Effector memory CD4-positive, alpha-beta T cell (primary cell): ENCODE data around the gene SPON1.

Experiments
- DNase-seq, 3 donors: peaks; one replicate each; pipeline ENCODE4 v3.0.0-alpha.2; 2020
- H3K27ac ChIP-seq: 2 replicates; pipeline ENCODE4 v1.7.0; 2013; ENCODE audit warnings: mild to moderate bottlenecking, low read length, moderate library complexity; ENCODE audit not compliant: insufficient read depth, poor library complexity, severe bottlenecking
- H3K27me3 ChIP-seq: replicated peaks from 2 replicates; pipeline ENCODE4 v1.7.0; 2013; ENCODE audit warnings: mild to moderate bottlenecking, low read length; ENCODE audit not compliant: insufficient read depth, control insufficient read depth, poor library complexity, severe bottlenecking
- H3K36me3 ChIP-seq: 2 replicates; pipeline ENCODE4 v1.7.0; 2013; ENCODE audit warnings: mild to moderate bottlenecking, low read length, moderate library complexity; ENCODE audit not compliant: control insufficient read depth, insufficient read depth
- H3K4me1 ChIP-seq: 2 replicates; pipeline ENCODE4 v1.7.0; 2013; ENCODE audit warnings: low read length, mild to moderate bottlenecking; ENCODE audit not compliant: control insufficient read depth, insufficient read depth, poor library complexity, severe bottlenecking
- H3K4me3 ChIP-seq: 2 replicates; pipeline ENCODE4 v1.7.0; 2013; ENCODE audit warnings: low read length, low read depth, mild to moderate bottlenecking; ENCODE audit not compliant: insufficient read depth, poor library complexity, severe bottlenecking
- H3K9me3 ChIP-seq: 2 replicates; pipeline ENCODE4 v1.7.0; 2013; ENCODE audit warnings: mild to moderate bottlenecking, low read length, moderate library complexity; ENCODE audit not compliant: control insufficient read depth

The SPON1 gene

DNA sequence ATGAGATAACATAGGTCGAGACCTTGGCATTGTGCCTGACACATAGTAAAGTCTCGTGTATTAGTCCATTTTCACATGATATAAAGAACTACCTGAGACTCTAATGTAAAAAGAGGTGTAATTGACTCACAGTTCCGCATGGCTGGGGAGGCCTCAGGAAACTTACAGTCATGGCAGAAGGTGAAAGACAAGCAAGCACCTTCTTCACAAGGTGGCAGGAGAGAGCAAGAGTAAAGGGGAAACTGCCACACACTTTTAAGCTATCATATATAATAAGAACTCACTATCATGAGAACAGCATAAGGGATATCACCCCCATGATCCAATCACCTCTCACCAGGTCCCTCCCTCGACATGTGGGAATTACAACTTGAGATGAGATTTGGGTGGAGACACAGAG lies 165.2 kb downstream of the SPON1 start:
- Histone ChIP-seq H3K27ac (no peak overlapping the region), H3K4me1 (no peaks in the 10 kb centered on the region), H3K4me3 (no peak overlapping the region), H3K27me3 (no peaks in the 10 kb centered on the region), H3K9me3 (no peaks in the 10 kb centered on the region), H3K36me3 (no peaks in the 10 kb centered on the region)
- no peak for DNase-seq

DNA sequence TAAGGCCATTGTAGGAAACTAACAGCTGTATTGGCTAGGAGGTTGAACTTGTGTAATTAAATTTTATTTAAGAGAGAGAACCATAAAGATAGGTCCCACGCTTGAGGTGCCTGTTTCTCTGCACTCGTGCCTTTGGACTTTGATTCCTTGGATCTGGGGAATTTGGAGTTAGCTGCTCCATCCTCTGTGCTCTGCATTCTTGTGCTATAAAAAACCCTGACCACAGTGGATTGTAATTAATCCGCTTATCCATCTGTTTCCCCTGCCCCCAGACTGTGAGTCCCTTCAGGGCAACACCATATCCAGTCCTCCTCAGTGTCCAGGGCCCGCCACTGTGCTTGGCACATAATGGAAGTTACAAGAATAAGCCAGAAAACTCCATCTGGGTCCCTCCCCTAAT lies 169.8 kb downstream of the SPON1 start:
- H3K27ac ChIP-seq: no peak overlapping the region
- DNase-seq: no peak
- no peaks in the 10 kb centered on the region for H3K27me3 ChIP-seq
- H3K9me3 ChIP-seq: no peaks in the 10 kb centered on the region
- no peak overlapping the region for H3K4me3 ChIP-seq
- H3K36me3 ChIP-seq: no peaks in the 10 kb centered on the region
- H3K4me1 ChIP-seq: no peaks in the 10 kb centered on the region

GRCh38 chr11:14133381-14133780 lies 170.9 kb downstream of the SPON1 start:
- Histone ChIP-seq H3K36me3 (no peaks in the 10 kb centered on the region), H3K4me1 (no peaks in the 10 kb centered on the region), H3K9me3 (no peaks in the 10 kb centered on the region), H3K27me3 (no peaks in the 10 kb centered on the region), H3K27ac (no peak overlapping the region), H3K4me3 (no peak overlapping the region)
- no peak for DNase-seq

- no peak overlapping the region for H3K4me3 ChIP-seq
- H3K27me3 ChIP-seq: no peaks in the 10 kb centered on the region
- no peak for DNase-seq
- H3K36me3 ChIP-seq: no peaks in the 10 kb centered on the region
- H3K9me3 ChIP-seq: no peaks in the 10 kb centered on the region
- H3K4me1 ChIP-seq: no peaks in the 10 kb centered on the region
- H3K27ac ChIP-seq: no peak overlapping the region
These were observed 174.0 kb downstream of the SPON1 start for GRCh38 chr11:14136561-14136960.

- Histone ChIP-seq H3K27ac (no peak overlapping the region), H3K4me1 (no peaks in the 10 kb centered on the region), H3K27me3 (no peaks in the 10 kb centered on the region), H3K9me3 (no peaks in the 10 kb centered on the region), H3K36me3 (no peaks in the 10 kb centered on the region), H3K4me3 (no peak overlapping the region)
- no peak for DNase-seq
These were observed 174.8 kb downstream of the SPON1 start for GRCh38 chr11:14137284-14137683.

- Histone ChIP-seq H3K36me3 (no peaks in the 10 kb centered on the region), H3K9me3 (no peaks in the 10 kb centered on the region), H3K27me3 (no peaks in the 10 kb centered on the region), H3K27ac (no peak overlapping the region), H3K4me3 (no peak overlapping the region), H3K4me1 (no peaks in the 10 kb centered on the region)
- no peak for DNase-seq
These were observed 178.5 kb downstream of the SPON1 start for GRCh38 chr11:14140991-14141390.

DNA sequence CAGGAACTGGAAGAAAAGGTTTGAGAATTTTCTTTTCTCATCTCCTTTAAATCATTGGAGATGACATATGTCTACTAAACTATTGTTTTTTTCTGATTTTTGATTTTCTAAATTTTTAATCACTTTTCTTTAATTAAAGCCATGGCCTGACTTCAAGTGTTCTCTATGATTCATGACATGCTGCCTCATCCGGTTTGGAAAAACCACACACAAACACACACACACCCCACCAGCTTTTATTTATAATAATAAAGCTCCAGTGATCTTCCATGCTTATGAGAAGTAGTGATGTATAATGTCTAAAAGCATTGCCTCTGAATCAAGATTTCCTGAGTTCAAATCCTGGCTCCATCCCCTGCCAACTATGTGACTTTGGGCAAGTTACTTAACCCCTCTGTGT lies 179.2 kb downstream of the SPON1 start:
- DNase-seq: no peak
- no peaks in the 10 kb centered on the region for H3K4me1 ChIP-seq
- no peaks in the 10 kb centered on the region for H3K36me3 ChIP-seq
- no peaks in the 10 kb centered on the region for H3K9me3 ChIP-seq
- H3K27me3 ChIP-seq: no peaks in the 10 kb centered on the region
- H3K27ac ChIP-seq: no peak overlapping the region
- no peak overlapping the region for H3K4me3 ChIP-seq

- Histone ChIP-seq H3K36me3 (no peaks in the 10 kb centered on the region), H3K27ac (no peak overlapping the region)
- no peak for DNase-seq
These were observed 182.4 kb downstream of the SPON1 start for GRCh38 chr11:14144934-14145333.

GRCh38 chr11:14148653-14149273 lies 186.2 kb downstream of the SPON1 start:
- Histone ChIP-seq H3K4me3 (no peak overlapping the region), H3K9me3 (peaks cover 1% of the 10 kb centered on the region), H3K36me3 (no peaks in the 10 kb centered on the region), H3K27ac (no peak overlapping the region), H3K4me1 (no peaks in the 10 kb centered on the region), H3K27me3 (no peaks in the 10 kb centered on the region)
- DNase-seq: no peak

More at GRCh38 chr11:14144934-14145333, 182.4 kb downstream of the SPON1 start:
- H3K27me3 ChIP-seq: no peaks in the 10 kb centered on the region
- no peaks in the 10 kb centered on the region for H3K9me3 ChIP-seq
- no peak overlapping the region for H3K4me3 ChIP-seq
- no peaks in the 10 kb centered on the region for H3K4me1 ChIP-seq

- no peaks in the 10 kb centered on the region for H3K36me3 ChIP-seq
- no peaks in the 10 kb centered on the region for H3K27me3 ChIP-seq
- no peak overlapping the region for H3K4me3 ChIP-seq
- H3K27ac ChIP-seq: no peak overlapping the region
- no peak for DNase-seq
- no peaks in the 10 kb centered on the region for H3K4me1 ChIP-seq
- H3K9me3 ChIP-seq: peaks cover 8% of the 10 kb centered on the region
These were observed 187.2 kb downstream of the SPON1 start for GRCh38 chr11:14149683-14150082.
